KMS-11 (cell line): ENCODE results near the gene FLT3LG.

ENCODE experiments used
- H2AFZ ChIP-seq: fragments of 200-600 bp; sonication (generic); 2 replicates; pipeline ENCODE4 v1.6.1; 2016; ENCODE audit warnings: antibody characterized with exemption, mixed run types, low read depth
- H3K27ac ChIP-seq: fragments of 200-600 bp; sonication (generic); 2 replicates; pipeline ENCODE4 v1.6.1; 2016; ENCODE audit warnings: mild to moderate bottlenecking, mixed run types
- H3K27me3 ChIP-seq: fragments of 200-600 bp; sonication (generic); 2 replicates; pipeline ENCODE4 v1.6.1; 2017; ENCODE audit warnings: mild to moderate bottlenecking, low read depth, mixed run types, moderate library complexity; ENCODE audit not compliant: insufficient read depth
- H3K36me3 ChIP-seq: fragments of 200-600 bp; sonication (generic); 2 replicates; pipeline ENCODE4 v1.6.1; 2017; ENCODE audit warnings: mild to moderate bottlenecking, mixed run types; ENCODE audit not compliant: insufficient read depth
- H3K4me1 ChIP-seq: fragments of 200-600 bp; sonication (generic); 2 replicates; pipeline ENCODE4 v1.6.1; 2016; ENCODE audit warnings: mild to moderate bottlenecking, low read depth, mixed run types; ENCODE audit not compliant: poor library complexity, severe bottlenecking
- H3K4me2 ChIP-seq: fragments of 200-600 bp; sonication (generic); 2 replicates; pipeline ENCODE4 v1.7.0; 2016; ENCODE audit warnings: mild to moderate bottlenecking, mixed run types
- H3K4me3 ChIP-seq: fragments of 200-600 bp; sonication (generic); IDR thresholded peaks from 2 replicates; pipeline ENCODE4 v1.6.1; 2017; ENCODE audit warnings: low read depth, low read length, mixed read lengths; ENCODE audit not compliant: insufficient read depth
- H3K79me2 ChIP-seq: fragments of 200-600 bp; sonication (generic); 2 replicates; pipeline ENCODE4 v1.6.1; 2016; ENCODE audit warnings: low read depth, mixed run types; ENCODE audit not compliant: insufficient read depth
- H3K9ac ChIP-seq: fragments of 200-600 bp; sonication (generic); 2 replicates; pipeline ENCODE4 v1.6.1; 2016; ENCODE audit warnings: mild to moderate bottlenecking, mixed run types
- H4K20me1 ChIP-seq: fragments of 200-600 bp; sonication (generic); 2 replicates; pipeline ENCODE4 v1.6.1; 2016; ENCODE audit warnings: mild to moderate bottlenecking, mixed run types; ENCODE audit not compliant: insufficient read depth
- CTCF ChIP-seq: fragments of 200-600 bp; sonication (generic); conservative IDR thresholded peaks from 2 replicates; pipeline ENCODE4 v1.6.1; 2017; ENCODE audit warnings: low read depth, mild to moderate bottlenecking, antibody characterized with exemption, low read length, moderate library complexity, mixed read lengths

Gene FLT3LG

DNA sequence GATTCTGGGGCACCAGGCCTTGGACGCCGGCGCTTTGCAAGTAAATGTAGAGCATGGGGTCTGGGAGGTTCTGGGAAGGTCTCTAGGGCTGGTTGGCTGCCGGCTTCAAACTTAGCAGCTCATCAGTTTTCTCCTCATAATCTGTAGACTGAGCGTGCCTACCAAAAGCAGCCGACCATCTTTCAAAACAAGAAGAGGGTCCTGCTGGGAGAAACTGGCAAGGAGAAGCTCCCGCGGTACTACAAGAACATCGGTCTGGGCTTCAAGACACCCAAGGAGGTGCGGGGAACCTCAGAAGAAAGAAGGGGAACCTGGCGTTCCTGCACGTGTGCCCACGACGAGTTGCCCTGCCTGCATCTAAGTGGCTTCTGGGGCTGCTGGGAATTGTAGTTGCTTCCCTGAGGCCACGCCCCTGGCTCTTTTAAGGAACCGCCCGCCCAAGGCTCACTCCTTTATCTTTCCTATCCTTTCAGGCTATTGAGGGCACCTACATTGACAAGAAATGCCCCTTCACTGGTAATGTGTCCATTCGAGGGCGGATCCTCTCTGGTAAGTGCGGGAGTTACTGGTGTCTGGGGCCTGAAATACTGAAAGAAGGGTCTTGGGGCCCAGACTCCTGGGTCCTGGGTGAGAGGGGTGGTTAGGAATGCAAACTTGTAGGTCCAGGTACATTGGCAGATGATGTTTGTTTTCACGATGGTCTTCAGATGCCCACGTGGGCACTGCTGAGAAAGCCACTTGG is 23.2 kb downstream of the FLT3LG start:
- Histone ChIP-seq H3K4me2 (peak overlapping the region; percentile 62), H3K27ac (peak overlapping the region; percentile 66), H3K9ac (peak overlapping the region; percentile 91), H3K79me2 (peaks cover 26% of the 10 kb centered on the region), H3K36me3 (peaks cover 20% of the 10 kb centered on the region; the same call in 1 of the 2 replicates), H4K20me1 (peaks cover 5% of the 10 kb centered on the region; the same call in 1 of the 2 replicates), H2AFZ (no peak overlapping the region), H3K4me1 (peaks cover 37% of the 10 kb centered on the region), H3K27me3 (no peaks in the 10 kb centered on the region), H3K4me3 (no peak overlapping the region)
- no peak for TF ChIP-seq CTCF

DNA sequence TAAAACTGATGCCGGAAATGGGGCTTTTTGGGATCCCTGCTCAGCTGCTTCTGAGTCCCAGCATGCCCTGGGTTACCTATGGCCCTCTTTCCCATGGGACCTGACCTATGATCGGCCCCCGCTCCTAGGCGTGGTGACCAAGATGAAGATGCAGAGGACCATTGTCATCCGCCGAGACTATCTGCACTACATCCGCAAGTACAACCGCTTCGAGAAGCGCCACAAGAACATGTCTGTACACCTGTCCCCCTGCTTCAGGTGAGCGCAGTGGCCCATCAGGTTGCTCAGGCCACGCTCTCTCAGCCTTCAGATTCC is 23.7 kb downstream of the FLT3LG start:
- Histone ChIP-seq H3K79me2 (peaks cover 26% of the 10 kb centered on the region), H3K27ac (no peak overlapping the region), H3K4me2 (peak overlapping the region; percentile 62), H3K4me3 (no peak overlapping the region), H2AFZ (no peak overlapping the region), H3K27me3 (no peaks in the 10 kb centered on the region), H3K9ac (no peak overlapping the region), H3K4me1 (peaks cover 42% of the 10 kb centered on the region), H4K20me1 (peaks cover 5% of the 10 kb centered on the region; the same call in 1 of the 2 replicates), H3K36me3 (peaks cover 20% of the 10 kb centered on the region; the same call in 1 of the 2 replicates)
- TF ChIP-seq CTCF = no peak

DNA sequence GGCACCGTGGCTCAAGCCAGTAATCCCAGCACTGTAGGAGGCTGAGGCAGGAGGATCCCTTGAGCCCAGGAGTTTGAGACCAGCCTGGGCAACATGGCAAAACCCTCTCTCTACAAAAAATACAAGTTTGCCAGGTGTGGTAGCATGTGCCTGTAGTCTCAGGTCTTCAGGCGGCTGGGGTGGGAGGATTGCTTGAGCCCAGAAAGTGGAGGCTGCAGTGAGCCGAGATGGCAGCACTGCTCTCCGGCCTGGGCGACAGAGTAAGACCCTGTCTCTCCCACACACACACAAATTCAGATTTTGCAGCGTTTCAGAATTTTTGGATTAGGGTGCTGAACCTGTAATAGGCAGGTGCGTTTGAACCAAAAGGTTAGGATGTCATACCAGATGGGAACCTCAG is 24.5 kb downstream of the FLT3LG start:
- H4K20me1 ChIP-seq = peaks cover 5% of the 10 kb centered on the region; the same call in 1 of the 2 replicates
- H3K4me2 ChIP-seq = peak overlapping the region; percentile 62; the same call in 1 of the 2 replicates
- H3K79me2 ChIP-seq = peaks cover 26% of the 10 kb centered on the region
- peaks cover 49% of the 10 kb centered on the region for H3K4me1 ChIP-seq
- no peaks in the 10 kb centered on the region for H3K27me3 ChIP-seq
- no peak overlapping the region for H3K27ac ChIP-seq
- no peak overlapping the region for H2AFZ ChIP-seq
- H3K9ac ChIP-seq = no peak overlapping the region
- H3K36me3 ChIP-seq = peaks cover 15% of the 10 kb centered on the region; the same call in 1 of the 2 replicates
- TF ChIP-seq CTCF = no peak
- H3K4me3 ChIP-seq = no peak overlapping the region

DNA sequence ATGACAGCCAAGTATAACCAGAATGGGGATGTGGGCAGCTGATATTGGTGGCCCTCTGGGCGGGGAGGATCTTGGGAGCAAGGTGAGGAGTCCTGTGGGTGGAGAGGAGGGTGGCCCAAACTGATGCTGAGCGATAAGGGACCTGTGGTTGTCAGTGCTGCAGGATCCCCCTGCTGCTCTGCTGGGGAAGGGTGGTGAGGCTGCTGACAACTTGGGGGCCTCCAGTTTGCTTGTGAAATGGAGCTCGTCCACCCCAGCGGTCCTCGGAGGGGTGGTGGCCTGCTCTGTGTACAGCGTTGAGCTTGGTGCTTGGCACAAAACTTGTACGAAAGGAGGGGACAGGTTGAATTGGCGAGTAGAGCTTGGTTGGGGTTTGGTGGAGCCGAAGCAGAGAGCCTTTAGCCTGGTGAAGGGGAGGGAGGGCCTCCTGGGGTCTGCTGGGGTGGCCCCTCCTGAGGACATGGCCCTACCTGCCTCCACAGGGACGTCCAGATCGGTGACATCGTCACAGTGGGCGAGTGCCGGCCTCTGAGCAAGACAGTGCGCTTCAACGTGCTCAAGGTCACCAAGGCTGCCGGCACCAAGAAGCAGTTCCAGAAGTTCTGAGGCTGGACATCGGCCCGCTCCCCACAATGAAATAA is 25.1 kb downstream of the FLT3LG start:
- no peak overlapping the region for H3K9ac ChIP-seq
- H3K79me2 ChIP-seq = peaks cover 26% of the 10 kb centered on the region
- H3K36me3 ChIP-seq = peaks cover 15% of the 10 kb centered on the region; the same call in 1 of the 2 replicates
- H2AFZ ChIP-seq = no peak overlapping the region
- H3K4me2 ChIP-seq = no peak overlapping the region
- no peak overlapping the region for H3K27ac ChIP-seq
- H3K27me3 ChIP-seq = no peaks in the 10 kb centered on the region
- H3K4me1 ChIP-seq = peaks cover 50% of the 10 kb centered on the region
- no peak for TF ChIP-seq CTCF
- H3K4me3 ChIP-seq = no peak overlapping the region
- H4K20me1 ChIP-seq = peaks cover 5% of the 10 kb centered on the region; the same call in 1 of the 2 replicates
